Measurements from ENCODE around the gene TWNK.

DNA sequence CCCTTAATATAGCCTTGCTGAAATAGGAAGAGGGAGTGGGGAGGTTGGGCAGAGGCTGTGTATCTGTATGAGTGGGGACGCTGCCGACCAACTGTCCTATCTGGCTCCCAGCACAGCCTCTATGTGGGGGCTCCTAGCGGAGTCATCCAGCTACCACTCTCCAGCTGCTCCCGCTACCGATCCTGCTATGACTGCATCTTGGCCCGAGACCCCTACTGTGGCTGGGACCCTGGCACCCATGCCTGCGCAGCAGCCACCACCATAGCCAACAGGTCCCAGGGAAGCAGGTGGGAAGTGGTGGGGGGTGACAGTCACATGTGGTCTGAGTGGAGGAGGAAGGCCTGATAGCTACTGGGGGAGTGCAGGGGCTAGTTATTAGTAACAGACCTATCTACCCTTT, 6.6 kb upstream of the TWNK start:
- TF ChIP-seq CTCF (IDR thresholded peaks at IDR 0.05 in 4 of 5, conservative IDR thresholded peaks at IDR 0.05 in 1 of 5): no peak
- no peak for TF ChIP-seq POLR2A (IDR thresholded peaks at IDR 0.05)
